K562 (cell line): Measurements from ENCODE around the gene RABGAP1. TPM values are rescaled to one million over a fixed set of nuclear protein-coding genes. Genes with fewer than 3 reads are reported as not detected.

Source experiments
- ATAC-seq: fragments of 200-7000 bp; cut with Tn5 transposase; 3 replicates; pipeline ENCODE4 v1.9.1; 2020; ENCODE audit warnings: moderate library complexity
- BruUV-seq: library from RNA; stranded (reverse); fragments of 400-500 nt; replicated peaks from 2 replicates; lab custom pipeline; 2021; lab: Mats Ljungman, UMichigan
- CTCF ChIA-PET: fragments of 300-600 bp; formaldehyde crosslinking; extraction: SDS; loops from one replicate; lab custom pipeline; 2021; ENCODE audit warnings: low intra/inter-chr PET ratio; lab: Yijun Ruan, JAX
- POLR2A ChIA-PET: fragments of 300-600, 350-650 bp; sonication (Branson Sonifier 250); formaldehyde crosslinking; extraction: SDS; loops from one replicate; lab custom pipeline; 2021; ENCODE audit warnings: antibody characterized with exemption, inconsistent platforms; lab: Yijun Ruan, JAX
- DNase-seq, 4 experiments: peaks; one replicate each; pipeline versions ENCODE4 v3.0.0 to v3.0.0-alpha.2; 2011 to 2018; ENCODE audit warnings: low spot score in 3 of 4, mixed read lengths in 3 of 4; ENCODE audit errors: extremely low read depth in 1 of 4
- FAIRE-seq: peaks from 2 replicates; lab custom pipeline; 2011; peaks lifted over from hg19 to GRCh38; lab: Jason Lieb, UNC
- H2AFZ ChIP-seq: 2 replicates; pipeline ENCODE4 v1.6.0; 2011; ENCODE audit warnings: low read depth, low read length, control low read depth, inconsistent platforms
- H3K27ac ChIP-seq: fragments of 200-600 bp; 3 replicates; pipeline ENCODE4 v1.8.0; 2011; ENCODE audit warnings: low read depth, mild to moderate bottlenecking, control low read depth, inconsistent platforms, low read length, moderate library complexity, mixed read lengths; ENCODE audit errors: extremely low read depth
- H3K27me3 ChIP-seq, 2 experiments: fragments of 300-600 bp in 1 of 2; 2 replicates in 1 of 2; 3 replicates in 1 of 2; pipeline versions ENCODE4 v1.6.0 to v1.8.0; 2011; ENCODE audit warnings: inconsistent platforms in 2 of 2, low read length in 2 of 2, mild to moderate bottlenecking in 1 of 2, mixed read lengths in 1 of 2, moderate library complexity in 1 of 2; ENCODE audit not compliant: control insufficient read depth in 2 of 2, insufficient read depth in 2 of 2
- H3K36me3 ChIP-seq: fragments of 300-600 bp; 3 replicates; pipeline ENCODE4 v1.8.0; 2011; ENCODE audit warnings: mild to moderate bottlenecking, low read length, inconsistent platforms; ENCODE audit not compliant: control insufficient read depth, insufficient read depth
- H3K4me1 ChIP-seq, 2 experiments: fragments of 200-600 bp in 1 of 2; replicated peaks in 1 of 2; 2 replicates in 1 of 2; 3 replicates in 1 of 2; pipeline versions ENCODE4 v1.5.1 to v1.8.0; 2011; ENCODE audit warnings: inconsistent platforms in 2 of 2, low read length in 2 of 2, mild to moderate bottlenecking in 1 of 2, mixed read lengths in 1 of 2, moderate library complexity in 1 of 2; ENCODE audit not compliant: control insufficient read depth in 2 of 2, insufficient read depth in 2 of 2
- H3K4me2 ChIP-seq: 2 replicates; pipeline ENCODE4 v1.6.1; 2011; ENCODE audit warnings: low read length, control low read depth, inconsistent platforms, mixed read lengths; ENCODE audit not compliant: insufficient read depth
- H3K4me3 ChIP-seq: fragments of 200-600 bp; sonication (generic), shearing (Covaris generic); 2 replicates; pipeline ENCODE4 v1.5.1; 2016; ENCODE audit warnings: control low read depth, inconsistent platforms
- H3K79me2 ChIP-seq: fragments of 200-600 bp; 3 replicates; pipeline ENCODE4 v1.8.0; 2011; ENCODE audit warnings: low read length, inconsistent platforms; ENCODE audit not compliant: control insufficient read depth, insufficient read depth
- H3K9ac ChIP-seq, 2 experiments: 2 replicates each; pipeline versions ENCODE4 v1.6.0 to v1.6.1; 2011; ENCODE audit warnings: low read depth in 2 of 2, low read length in 2 of 2, control low read depth in 1 of 2, inconsistent platforms in 1 of 2, mild to moderate bottlenecking in 1 of 2, mixed read lengths in 1 of 2; ENCODE audit not compliant: insufficient read depth in 1 of 2
- H3K9me1 ChIP-seq: one replicate; pipeline ENCODE4 v1.6.0; 2011; ENCODE audit warnings: inconsistent platforms, mild to moderate bottlenecking, low read length, moderate library complexity; ENCODE audit not compliant: control insufficient read depth, insufficient read depth
- H3K9me3 ChIP-seq: replicated peaks from 2 replicates; pipeline ENCODE4 v1.5.1; 2011; ENCODE audit warnings: low read depth, low read length, inconsistent platforms; ENCODE audit not compliant: control insufficient read depth, insufficient read depth
- H4K20me1 ChIP-seq: replicated peaks from 2 replicates; pipeline ENCODE4 v1.6.1; 2011; ENCODE audit warnings: low read length, inconsistent platforms, mixed read lengths; ENCODE audit not compliant: control insufficient read depth, insufficient read depth
- MTF1 ChIP-seq: fragments of 250-450 bp; sonication (Bioruptor Pico); IDR thresholded peaks from 2 replicates; pipeline ENCODE4 v1.9.0; 2021; ENCODE audit warnings: moderate library complexity, mild to moderate bottlenecking, inconsistent platforms, borderline replicate concordance
- ZFPM2 ChIP-seq: fragments of 250-450 bp; sonication (Bioruptor Pico); IDR thresholded peaks from 2 replicates; pipeline ENCODE4 v1.5.1; 2022; ENCODE audit warnings: mild to moderate bottlenecking
- ZNF586 ChIP-seq: fragments of 450-650 bp; formaldehyde crosslinking; conservative IDR thresholded peaks from 2 replicates; pipeline ENCODE4 v1.4.0; 2020; ENCODE audit warnings: mild to moderate bottlenecking, moderate library complexity
- WGBS: fragments of 100-300 bp; shearing (Covaris generic); methylation state at CpG from one replicate; pipeline ENCODE4 v1.1.6; 2016; ENCODE audit warnings: low coverage, mixed read lengths; ENCODE audit not compliant: insufficient coverage; ENCODE audit errors: missing lambda C conversion rate; 5-methylcytosine and 5-hydroxymethylcytosine counted together
- in situ Hi-C: fragments of 300-500 bp; cut with MboI; formaldehyde crosslinking; loops from 4 replicates; pipeline ENCODE4 v1.15.0; 2018; ENCODE audit warnings: inconsistent platforms, mixed read lengths
- intact Hi-C: fragments of 100-400 bp; cut with micrococcal nuclease; formaldehyde crosslinking; loops from 2 replicates; pipeline ENCODE4 v1.14.2; 2022
- polyA plus RNA-seq, 8 experiments: library from polyadenylated mRNA; depleted of rRNA in 4 of 8; stranded (reverse) in 5 of 8; unstranded in 3 of 8; fragments of >200 nt; fragmentation: Nextera tagmentation in 2 of 8; fragmentation: Illumina TruSeq in 1 of 8; extraction: Ambion mirVana in 2 of 8; extraction: Trizol in 1 of 8; gene quantifications; 2 replicates each; pipeline versions ENCODE4 v1.2.1 to v1.2.3, GENCODE V29; 2011 to 2014; ENCODE audit warnings: inconsistent platforms in 1 of 8, missing spikeins in 1 of 8
- total RNA-seq, 7 experiments: library from RNA; depleted of rRNA in 6 of 7; stranded (reverse); fragments of >200 nt in 6 of 7; fragmentation: Illumina TruSeq in 2 of 7; extraction: Trizol in 2 of 7; gene quantifications; 2 replicates each; pipeline versions ENCODE4 v1.2.1 to v1.2.3, GENCODE V29; 2011 to 2021; ENCODE audit warnings: low replicate concordance in 1 of 7
- TF ChIP-seq, protein P1 (sequence below): fragments of 450-650 bp; IDR thresholded peaks from one replicate; pipeline ENCODE4 v1.6.1; 2018; ENCODE audit warnings: mild to moderate bottlenecking, moderate library complexity; ENCODE audit not compliant: partially characterized antibody
- TF ChIP-seq, protein P2 (sequence below), 3 experiments: fragments of 200-800 bp in 1 of 3; sonication (Bioruptor generic) in 1 of 3; sonication (generic) in 1 of 3; formaldehyde crosslinking in 1 of 3; IDR thresholded peaks; 2 replicates each; pipeline versions ENCODE4 v1.6.1 to v1.8.0; 2016 to 2022; ENCODE audit warnings: mild to moderate bottlenecking in 2 of 3, missing compliant biosample characterization in 2 of 3, missing genetic modification characterization in 2 of 3, missing genetic modification reagents in 1 of 3

The RABGAP1 gene
- total and polyA plus RNA-seq, 9 of the 15 experiments (the other 6 are each of a cell fraction or from before 2014, with no cell fraction given) = 1.5 to 22.7 (median 13.1) TPM

DNA sequence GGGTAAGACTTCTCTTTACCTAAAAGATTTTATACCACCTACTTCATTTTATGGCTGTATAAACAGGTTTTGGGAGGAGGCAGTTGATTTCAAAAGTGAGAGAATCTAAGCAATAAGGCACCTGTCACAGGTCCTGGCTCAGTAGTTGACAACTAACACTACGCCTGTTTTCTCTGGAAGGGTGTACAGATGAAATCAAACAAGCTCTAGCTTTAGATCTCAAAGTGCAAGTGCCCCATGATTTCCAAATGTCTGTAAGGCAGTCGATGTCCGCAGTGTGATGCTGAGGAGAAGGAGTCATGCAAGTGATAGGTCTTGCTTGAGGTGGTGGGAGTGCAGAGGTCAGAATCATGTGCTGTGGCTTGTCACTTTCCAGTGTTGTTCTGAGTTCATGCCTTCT, 158.7 kb downstream of the RABGAP1 start:
- Histone ChIP-seq H3K4me3 (no peak overlapping the region), H3K4me2 (no peak overlapping the region), H4K20me1 (no peaks in the 10 kb centered on the region), H3K79me2 (no peaks in the 10 kb centered on the region), H3K36me3 (peaks cover 56% of the 10 kb centered on the region), H2AFZ (no peak overlapping the region), H3K9me3 (no peaks in the 10 kb centered on the region), H3K4me1 (no peaks in the 10 kb centered on the region), H3K27me3 (no peaks in the 10 kb centered on the region), H3K9me1 (no peaks in the 10 kb centered on the region), H3K27ac (no peak overlapping the region), H3K9ac (no peak overlapping the region)
- TF ChIP-seq, protein P1, sequence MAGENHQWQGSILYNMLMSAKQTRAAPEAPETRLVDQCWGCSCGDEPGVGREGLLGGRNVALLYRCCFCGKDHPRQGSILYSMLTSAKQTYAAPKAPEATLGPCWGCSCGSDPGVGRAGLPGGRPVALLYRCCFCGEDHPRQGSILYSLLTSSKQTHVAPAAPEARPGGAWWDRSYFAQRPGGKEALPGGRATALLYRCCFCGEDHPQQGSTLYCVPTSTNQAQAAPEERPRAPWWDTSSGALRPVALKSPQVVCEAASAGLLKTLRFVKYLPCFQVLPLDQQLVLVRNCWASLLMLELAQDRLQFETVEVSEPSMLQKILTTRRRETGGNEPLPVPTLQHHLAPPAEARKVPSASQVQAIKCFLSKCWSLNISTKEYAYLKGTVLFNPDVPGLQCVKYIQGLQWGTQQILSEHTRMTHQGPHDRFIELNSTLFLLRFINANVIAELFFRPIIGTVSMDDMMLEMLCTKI = no peak
- TF ChIP-seq ZNF586 (no peak), ZFPM2 (CRISPR knock-in tag) (no peak), MTF1 (CRISPR knock-in tag) (no peak)
- TF ChIP-seq, protein P2, sequence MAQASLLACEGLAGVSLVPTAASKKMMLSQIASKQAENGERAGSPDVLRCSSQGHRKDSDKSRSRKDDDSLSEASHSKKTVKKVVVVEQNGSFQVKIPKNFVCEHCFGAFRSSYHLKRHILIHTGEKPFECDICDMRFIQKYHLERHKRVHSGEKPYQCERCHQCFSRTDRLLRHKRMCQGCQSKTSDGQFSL (CRISPR knock-in tag; IDR thresholded peaks at IDR 0.05) = no peak
- TF ChIP-seq, protein P2 (tag; IDR thresholded peaks at IDR 0.05) = no peak
- in situ Hi-C loops (no loop called here), intact Hi-C loops (no loop called here)
- ChIA-PET POLR2A (no interaction called here), CTCF (interaction anchor here (0.6 kb wide), 1 partner anchor 1948 kb away, joined by 3 read pairs; no protein-coding TSS in a partner anchor)
- no TSS peak for BruUV-seq
- 96% methylated on average over 3 of the region's 3 CpGs for WGBS
- FAIRE-seq (no peak), DNase-seq (no peak), ATAC-seq (no peak)
